Endodermal cell (in vitro differentiated cells): Measurements from ENCODE around the gene LMAN1L. TPM values are rescaled to one million over a fixed set of nuclear protein-coding genes. Genes with fewer than 3 reads are reported as not detected.

Experiments used
- DNase-seq: peaks from one replicate; pipeline ENCODE4 v3.0.0-alpha.2; 2017
- H3K27ac ChIP-seq: 2 replicates; pipeline ENCODE4 v1.5.1; 2013; ENCODE audit warnings: mild to moderate bottlenecking, low read depth, low read length, moderate library complexity
- H3K27me3 ChIP-seq: 2 replicates; pipeline ENCODE4 v1.6.1; 2013; ENCODE audit warnings: mild to moderate bottlenecking, low read length, moderate library complexity; ENCODE audit not compliant: insufficient read depth, control insufficient read depth, poor library complexity, severe bottlenecking
- H3K36me3 ChIP-seq: 2 replicates; pipeline ENCODE4 v1.7.0; 2013; ENCODE audit warnings: mild to moderate bottlenecking, low read length, moderate library complexity; ENCODE audit not compliant: control insufficient read depth, insufficient read depth
- H3K4me1 ChIP-seq: one replicate; pipeline ENCODE4 v1.7.0; 2013; ENCODE audit warnings: low read length; ENCODE audit not compliant: control insufficient read depth, insufficient read depth
- H3K4me3 ChIP-seq: 2 replicates; pipeline ENCODE4 v1.5.1; 2013; ENCODE audit warnings: mild to moderate bottlenecking, low read length, moderate library complexity
- H3K9ac ChIP-seq: 2 replicates; pipeline ENCODE4 v1.6.1; 2013; ENCODE audit warnings: mild to moderate bottlenecking, low read length, moderate library complexity; ENCODE audit not compliant: poor library complexity, severe bottlenecking; ENCODE audit errors: extremely low read depth
- H3K9me3 ChIP-seq: 2 replicates; pipeline ENCODE4 v1.6.1; 2013; ENCODE audit warnings: mild to moderate bottlenecking, low read length, moderate library complexity; ENCODE audit not compliant: control insufficient read depth
- H3K27ac Mint-ChIP-seq: 2 replicates; pipeline ENCODE4 v1.8.0; 2020; ENCODE audit warnings: mixed read lengths
- H3K27me3 Mint-ChIP-seq: 2 replicates; pipeline ENCODE4 v1.8.0; 2021; ENCODE audit warnings: mild to moderate bottlenecking, mixed read lengths; ENCODE audit not compliant: insufficient read depth
- H3K36me3 Mint-ChIP-seq: 2 replicates; pipeline ENCODE4 v1.8.0; 2020; ENCODE audit warnings: low read depth, mixed read lengths
- H3K4me1 Mint-ChIP-seq: 2 replicates; pipeline ENCODE4 v1.8.0; 2020; ENCODE audit warnings: mixed read lengths
- H3K4me3 Mint-ChIP-seq: 2 replicates; pipeline ENCODE4 v1.8.0; 2020; ENCODE audit warnings: mild to moderate bottlenecking, moderate library complexity, mixed read lengths
- H3K9me3 Mint-ChIP-seq: 2 replicates; pipeline ENCODE4 v1.8.0; 2020; ENCODE audit warnings: mild to moderate bottlenecking, mixed read lengths
- CTCF ChIP-seq: fragments of 200-600 bp; sonication (generic); conservative IDR thresholded peaks from 2 replicates; pipeline ENCODE4 v1.5.0; 2021; ENCODE audit warnings: antibody characterized with exemption, mild to moderate bottlenecking
- WGBS, 2 experiments: methylation state at CpG; one replicate each; pipeline versions ENCODE4 v1.1.5 to v1.1.7; 2013; ENCODE audit warnings: missing lambda C conversion rate in 2 of 2, mixed read lengths in 1 of 2; ENCODE audit not compliant: insufficient coverage in 1 of 2, insufficient read length in 1 of 2; 5-methylcytosine and 5-hydroxymethylcytosine counted together
- total RNA-seq, 2 donors: library from RNA; stranded (reverse); fragmentation: NEBNext Ultra II Directional in 1 of 2; extraction: Animal tissue kit (Norgen Biotek cat#: 25700) in 1 of 2; gene quantifications; 2 replicates in 1 of 2; 3 replicates in 1 of 2; pipeline ENCODE4 v1.2.1, GENCODE V29; 2021

The LMAN1L gene
- total RNA-seq, 2 donors from 2014 or later: not detected

- H3K4me3 ChIP-seq: no peak overlapping the region
- WGBS, 2 experiments: 90 to 100% methylated on average over 4 to 7 of the region's 7 CpGs
- no peaks in the 10 kb centered on the region for H3K27me3 ChIP-seq
- H3K36me3 ChIP-seq: no peaks in the 10 kb centered on the region
- H3K4me1 ChIP-seq: no peaks in the 10 kb centered on the region
- no peaks in the 10 kb centered on the region for H3K9me3 Mint-ChIP-seq
- DNase-seq: no peak
- H3K4me3 Mint-ChIP-seq: no peak overlapping the region
- H3K9ac ChIP-seq: no peak overlapping the region
- peaks cover 15% of the 10 kb centered on the region for H3K36me3 Mint-ChIP-seq
- no peak overlapping the region for H3K27ac Mint-ChIP-seq
- no peaks in the 10 kb centered on the region for H3K9me3 ChIP-seq
- TF ChIP-seq CTCF: no peak
- no peak overlapping the region for H3K27ac ChIP-seq
- H3K27me3 Mint-ChIP-seq: no peaks in the 10 kb centered on the region
- H3K4me1 Mint-ChIP-seq: peaks cover 10% of the 10 kb centered on the region
Measured at GRCh38 chr15:74836846-74837245, 24.2 kb downstream of the LMAN1L start.

GRCh38 chr15:74837482-74838136, 25.0 kb downstream of the LMAN1L start:
- WGBS, 2 experiments: 88 to 91% methylated on average over 12 to 15 of the region's 15 CpGs
- Mint-ChIP-seq H3K27ac (no peak overlapping the region), H3K27me3 (no peaks in the 10 kb centered on the region)

GRCh38 chr15:74838137-74838516, 25.5 kb downstream of the LMAN1L start:
- H3K36me3 Mint-ChIP-seq: peaks cover 15% of the 10 kb centered on the region
- H3K27me3 Mint-ChIP-seq: no peaks in the 10 kb centered on the region
- H3K27me3 ChIP-seq: no peaks in the 10 kb centered on the region
- no peak overlapping the region for H3K9ac ChIP-seq
- H3K27ac Mint-ChIP-seq: no peak overlapping the region
- no peak overlapping the region for H3K4me3 Mint-ChIP-seq
- no peaks in the 10 kb centered on the region for H3K4me1 ChIP-seq
- DNase-seq: no peak
- 90 to 91% methylated on average over 2 to 10 of the region's 10 CpGs for WGBS, 2 experiments
- no peak overlapping the region for H3K4me3 ChIP-seq
- peaks cover 16% of the 10 kb centered on the region for H3K4me1 Mint-ChIP-seq
- no peaks in the 10 kb centered on the region for H3K9me3 Mint-ChIP-seq
- no peak for TF ChIP-seq CTCF
- H3K27ac ChIP-seq: no peak overlapping the region
- H3K9me3 ChIP-seq: no peaks in the 10 kb centered on the region
- H3K36me3 ChIP-seq: no peaks in the 10 kb centered on the region

More at GRCh38 chr15:74837482-74838136, 25.0 kb downstream of the LMAN1L start:
- Mint-ChIP-seq H3K4me3 (no peak overlapping the region), H3K36me3 (peaks cover 15% of the 10 kb centered on the region), H3K9me3 (no peaks in the 10 kb centered on the region), H3K4me1 (peaks cover 16% of the 10 kb centered on the region)
- Histone ChIP-seq H3K27ac (no peak overlapping the region), H3K9me3 (no peaks in the 10 kb centered on the region), H3K4me3 (no peak overlapping the region), H3K9ac (no peak overlapping the region), H3K36me3 (no peaks in the 10 kb centered on the region), H3K4me1 (no peaks in the 10 kb centered on the region), H3K27me3 (no peaks in the 10 kb centered on the region)
- DNase-seq: peak; percentile 70
- TF ChIP-seq CTCF: peak; percentile 51
